HCT116 (cell line): ENCODE measurements around the gene SLC43A3. TPM values are rescaled to one million over a fixed set of nuclear protein-coding genes. Genes with fewer than 3 reads are reported as not detected.

ENCODE experiments used
- ATAC-seq: fragments of 200-7000 bp; cut with Tn5 transposase; 2 replicates; pipeline ENCODE4 v1.9.1; 2020; ENCODE audit warnings: mild to moderate bottlenecking, moderate library complexity
- BruUV-seq: library from RNA; stranded (reverse); fragments of 400-500 nt; replicated peaks from 2 replicates; lab custom pipeline; 2021; lab: Mats Ljungman, UMichigan
- CTCF ChIA-PET: fragments of 300-600 bp; sonication (Branson Sonifier 250); formaldehyde crosslinking; loops from one replicate; lab custom pipeline; 2021; ENCODE audit warnings: antibody characterized with exemption; lab: Charles Lee
- POLR2A ChIA-PET: fragments of 300-600, 350-600 bp; sonication (Branson Sonifier 250); formaldehyde crosslinking; loops from one replicate; lab custom pipeline; 2021; ENCODE audit warnings: antibody characterized with exemption; lab: Charles Lee
- RAD21 ChIA-PET, 2 experiments: fragments of 300-600 bp; sonication (Branson Sonifier 250); formaldehyde crosslinking; loops; one replicate each; lab custom pipeline; 2023; ENCODE audit warnings: low total read pairs in 2 of 2; ENCODE audit not compliant: uncharacterized antibody in 2 of 2, unreplicated experiment in 2 of 2, low non-redundant PET in 1 of 2; lab: Charles Lee
- DNase-seq: peaks from one replicate; pipeline ENCODE4 v3.0.0-alpha.2; 2010; ENCODE audit warnings: low read depth, low spot score
- H2AFZ ChIP-seq: fragments of 200-600 bp; shearing (Covaris generic), sonication (generic); 2 replicates; pipeline ENCODE4 v1.6.1; 2017; ENCODE audit warnings: low read depth, mixed run types, mixed read lengths, antibody characterized with exemption, low read length; ENCODE audit not compliant: poor library complexity, severe bottlenecking
- H3K27ac ChIP-seq: 2 replicates; pipeline ENCODE4 v1.5.1; 2012; ENCODE audit warnings: low read depth, low read length
- H3K27me3 ChIP-seq: fragments of 200-600 bp; sonication (generic); 2 replicates; pipeline ENCODE4 v1.6.1; 2016; ENCODE audit warnings: mixed run types, low read length, mixed read lengths; ENCODE audit not compliant: insufficient read depth
- H3K36me3 ChIP-seq, 2 experiments: fragments of 200-500 bp in 1 of 2; fragments of 200-600 bp in 1 of 2; sonication (Bioruptor generic) in 1 of 2; sonication (generic) in 1 of 2; 2 replicates each; pipeline versions ENCODE4 v1.5.1 to v1.6.1; 2014 to 2016; ENCODE audit warnings: low read length in 2 of 2, inconsistent platforms in 1 of 2, mixed read lengths in 1 of 2, mixed run types in 1 of 2; ENCODE audit not compliant: insufficient read depth in 2 of 2, control insufficient read depth in 1 of 2
- H3K4me1 ChIP-seq, 2 experiments: fragments of 200-600 bp in 1 of 2; sonication (generic) in 1 of 2; 2 replicates each; pipeline versions ENCODE4 v1.5.1 to v1.6.1; 2012 to 2017; ENCODE audit warnings: low read length in 2 of 2, inconsistent platforms in 1 of 2, mild to moderate bottlenecking in 1 of 2, mixed read lengths in 1 of 2, mixed run types in 1 of 2, moderate library complexity in 1 of 2; ENCODE audit not compliant: insufficient read depth in 2 of 2, control insufficient read depth in 1 of 2
- H3K4me2 ChIP-seq: fragments of 200-600 bp; sonication (generic); 2 replicates; pipeline ENCODE4 v1.6.1; 2017; ENCODE audit warnings: mixed run types, low read length, mixed read lengths
- H3K4me3 ChIP-seq, 2 experiments: fragments of 200-600 bp in 1 of 2; sonication (generic) in 1 of 2; replicated peaks in 1 of 2; 2 replicates each; pipeline ENCODE4 v1.5.1; 2011 to 2016; ENCODE audit warnings: low read length in 2 of 2, control low read depth in 1 of 2, low read depth in 1 of 2, mild to moderate bottlenecking in 1 of 2, mixed read lengths in 1 of 2, mixed run types in 1 of 2
- H3K79me2 ChIP-seq: fragments of 200-600 bp; sonication (generic); 2 replicates; pipeline ENCODE4 v1.6.1; 2017; ENCODE audit warnings: mild to moderate bottlenecking, mixed run types, low read length, moderate library complexity, mixed read lengths; ENCODE audit not compliant: insufficient read depth
- H3K9ac ChIP-seq: fragments of 200-600 bp; sonication (generic); 2 replicates; pipeline ENCODE4 v1.6.1; 2016; ENCODE audit warnings: low read length, mixed read lengths
- H3K9me2 ChIP-seq: fragments of 200-600 bp; sonication (generic), shearing (Covaris generic); 2 replicates; pipeline ENCODE4 v1.6.1; 2017; ENCODE audit warnings: mixed run types, mild to moderate bottlenecking, moderate library complexity; ENCODE audit not compliant: insufficient read depth
- H3K9me3 ChIP-seq, 2 experiments: fragments of 200-500 bp in 1 of 2; fragments of 200-600 bp in 1 of 2; sonication (Bioruptor generic) in 1 of 2; sonication (generic) in 1 of 2; 2 replicates each; pipeline ENCODE4 v1.6.1; 2014 to 2017; ENCODE audit warnings: low read length in 2 of 2, mixed read lengths in 2 of 2, inconsistent platforms in 1 of 2, low read depth in 1 of 2, mild to moderate bottlenecking in 1 of 2, mixed run types in 1 of 2, moderate library complexity in 1 of 2; ENCODE audit not compliant: control insufficient read depth in 1 of 2, insufficient read depth in 1 of 2
- H4K20me1 ChIP-seq: fragments of 200-600 bp; sonication (generic), shearing (Covaris generic); 2 replicates; pipeline ENCODE4 v1.6.1; 2017; ENCODE audit warnings: mixed run types, mild to moderate bottlenecking, moderate library complexity; ENCODE audit not compliant: insufficient read depth
- CEBPB ChIP-seq: IDR thresholded peaks from 2 replicates; pipeline ENCODE4 v1.6.1; 2012; ENCODE audit warnings: low read depth
- EGR1 ChIP-seq: IDR thresholded peaks from 2 replicates; pipeline ENCODE4 v1.6.1; 2012; ENCODE audit warnings: low read depth
- EZH2 ChIP-seq: fragments of 200-600 bp; sonication (generic); IDR thresholded peaks from 2 replicates; pipeline ENCODE4 v1.6.1; 2017; ENCODE audit warnings: antibody characterized with exemption, mixed run types
- EZH2phosphoT487 ChIP-seq: fragments of 200-600 bp; IDR thresholded peaks from 2 replicates; pipeline ENCODE4 v1.6.1; 2018; ENCODE audit warnings: antibody characterized with exemption, borderline replicate concordance
- FOSL1 ChIP-seq: IDR thresholded peaks from 2 replicates; pipeline ENCODE4 v1.6.1; 2012; ENCODE audit warnings: low read depth
- JUND ChIP-seq: IDR thresholded peaks from 2 replicates; pipeline ENCODE4 v1.6.1; 2012
- RAD21 ChIP-seq: IDR thresholded peaks from 2 replicates; pipeline ENCODE4 v1.6.1; 2012; ENCODE audit warnings: low read depth, mild to moderate bottlenecking
- REST ChIP-seq: IDR thresholded peaks from 2 replicates; pipeline ENCODE4 v1.6.1; 2012; ENCODE audit warnings: low read depth
- SIN3A ChIP-seq: IDR thresholded peaks from 2 replicates; pipeline ENCODE4 v1.6.1; 2012; ENCODE audit warnings: low read depth
- SP1 ChIP-seq: IDR thresholded peaks from 2 replicates; pipeline ENCODE4 v1.6.1; 2012; ENCODE audit warnings: low read depth
- TCF7L2 ChIP-seq: IDR thresholded peaks from 2 replicates; pipeline ENCODE4 v1.7.0; 2011; ENCODE audit warnings: borderline replicate concordance, inconsistent platforms; ENCODE audit not compliant: insufficient read depth, insufficient read length; ENCODE audit errors: extremely low read depth
- ZFX ChIP-seq: fragments of 450-650 bp; IDR thresholded peaks from 2 replicates; pipeline ENCODE4 v1.6.1; 2017
- intact Hi-C: fragments of 100-400 bp; cut with micrococcal nuclease; formaldehyde crosslinking; loops from 2 replicates; pipeline ENCODE4 v1.10.0; 2022
- total RNA-seq: library from RNA; stranded (reverse); gene quantifications from one replicate; pipeline ENCODE4 v1.2.1, GENCODE V29; 2021; ENCODE audit not compliant: unreplicated experiment
- TF ChIP-seq, protein P1 (sequence below): IDR thresholded peaks from 2 replicates; pipeline ENCODE4 v1.6.1; 2012
- TF ChIP-seq, protein P2 (sequence below): IDR thresholded peaks from 2 replicates; pipeline ENCODE4 v1.6.1; 2012
- TF ChIP-seq, protein P3 (sequence below), 3 experiments: fragments of 200-600 bp in 1 of 3; sonication (generic) in 1 of 3; IDR thresholded peaks in 2 of 3; conservative IDR thresholded peaks in 1 of 3; 2 replicates each; pipeline ENCODE4 v1.5.1; 2012 to 2017; ENCODE audit warnings: low read depth in 2 of 3, low read length in 2 of 3, antibody characterized with exemption in 1 of 3, borderline replicate concordance in 1 of 3, control low read depth in 1 of 3, mild to moderate bottlenecking in 1 of 3, mixed read lengths in 1 of 3, mixed run types in 1 of 3, moderate library complexity in 1 of 3; ENCODE audit not compliant: insufficient read depth in 1 of 3

SLC43A3 gene
- total RNA-seq, 1 experiment from 2014 or later: 36.9 TPM

- ChIA-PET RAD21 (no interaction called here), CTCF (no interaction called here), POLR2A (interaction anchor here (0.8 kb wide), 1 partner anchor 11 kb away, joined by 3 read pairs; no protein-coding TSS in a partner anchor)
- H3K9me3 ChIP-seq: no peaks in the 10 kb centered on the region
- no peak overlapping the region for H3K9ac ChIP-seq
- no peak overlapping the region for H3K27ac ChIP-seq
- TF ChIP-seq, protein P1, sequence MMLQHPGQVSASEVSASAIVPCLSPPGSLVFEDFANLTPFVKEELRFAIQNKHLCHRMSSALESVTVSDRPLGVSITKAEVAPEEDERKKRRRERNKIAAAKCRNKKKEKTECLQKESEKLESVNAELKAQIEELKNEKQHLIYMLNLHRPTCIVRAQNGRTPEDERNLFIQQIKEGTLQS: no peak
- TF ChIP-seq EZH2 (no peak), EZH2phosphoT487 (no peak), SP1 (no peak), REST (no peak), SIN3A (no peak), CEBPB (no peak), FOSL1 (no peak), EGR1 (no peak), TCF7L2 (no peak), JUND (no peak), ZFX (no peak), RAD21 (no peak)
- TF ChIP-seq, protein P2, sequence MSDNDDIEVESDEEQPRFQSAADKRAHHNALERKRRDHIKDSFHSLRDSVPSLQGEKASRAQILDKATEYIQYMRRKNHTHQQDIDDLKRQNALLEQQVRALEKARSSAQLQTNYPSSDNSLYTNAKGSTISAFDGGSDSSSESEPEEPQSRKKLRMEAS: no peak
- TF ChIP-seq, protein P3, sequence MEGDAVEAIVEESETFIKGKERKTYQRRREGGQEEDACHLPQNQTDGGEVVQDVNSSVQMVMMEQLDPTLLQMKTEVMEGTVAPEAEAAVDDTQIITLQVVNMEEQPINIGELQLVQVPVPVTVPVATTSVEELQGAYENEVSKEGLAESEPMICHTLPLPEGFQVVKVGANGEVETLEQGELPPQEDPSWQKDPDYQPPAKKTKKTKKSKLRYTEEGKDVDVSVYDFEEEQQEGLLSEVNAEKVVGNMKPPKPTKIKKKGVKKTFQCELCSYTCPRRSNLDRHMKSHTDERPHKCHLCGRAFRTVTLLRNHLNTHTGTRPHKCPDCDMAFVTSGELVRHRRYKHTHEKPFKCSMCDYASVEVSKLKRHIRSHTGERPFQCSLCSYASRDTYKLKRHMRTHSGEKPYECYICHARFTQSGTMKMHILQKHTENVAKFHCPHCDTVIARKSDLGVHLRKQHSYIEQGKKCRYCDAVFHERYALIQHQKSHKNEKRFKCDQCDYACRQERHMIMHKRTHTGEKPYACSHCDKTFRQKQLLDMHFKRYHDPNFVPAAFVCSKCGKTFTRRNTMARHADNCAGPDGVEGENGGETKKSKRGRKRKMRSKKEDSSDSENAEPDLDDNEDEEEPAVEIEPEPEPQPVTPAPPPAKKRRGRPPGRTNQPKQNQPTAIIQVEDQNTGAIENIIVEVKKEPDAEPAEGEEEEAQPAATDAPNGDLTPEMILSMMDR (IDR thresholded peaks at IDR 0.05 in 2 of 3, conservative IDR thresholded peaks at IDR 0.05 in 1 of 3; ENCODE audit: borderline replicate concordance in 1 of 3, insufficient read depth in 1 of 3, low read depth in 2 of 3, low read length in 2 of 3): no peak
- no peaks in the 10 kb centered on the region for H3K36me3 ChIP-seq
- H3K79me2 ChIP-seq: peaks cover 4% of the 10 kb centered on the region; the same call in 1 of the 2 replicates
- no TSS peak for BruUV-seq
- no peak overlapping the region for H3K4me2 ChIP-seq
- H4K20me1 ChIP-seq: no peaks in the 10 kb centered on the region
- peaks cover 22% of the 10 kb centered on the region for H3K27me3 ChIP-seq
- no peak overlapping the region for H2AFZ ChIP-seq
- H3K4me1 ChIP-seq: peaks cover 6 to 15% of the 10 kb centered on the region in 2 experiments
- H3K9me2 ChIP-seq: no peaks in the 10 kb centered on the region
- DNase-seq (no peak), ATAC-seq (no peak)
- intact Hi-C loops: no loop called here
- H3K4me3 ChIP-seq: no peak overlapping the region
Measured at GRCh38 chr11:57430952-57431351, 4.0 kb upstream of the SLC43A3 start.
